ENCODE data around the gene ZNF839. TPM values are rescaled to one million over a fixed set of nuclear protein-coding genes. Genes with fewer than 3 reads are reported as not detected.
"Not testable (repeated sequence)": the region's sequence is repeated elsewhere in the genome, so short reads cannot be mapped to it uniquely, and the experiment has no call there.

The ZNF839 gene
- total RNA-seq, 1 experiment from 2014 or later = 23.0 TPM

- Mint-ChIP-seq H3K4me1 (ENCODE audit: insufficient read depth, unreplicated experiment) (peaks cover 7% of the 10 kb centered on the region), H3K36me3 (ENCODE audit: insufficient read depth, unreplicated experiment) (peaks cover 27% of the 10 kb centered on the region), H3K27me3 (ENCODE audit: insufficient read depth, unreplicated experiment) (no peaks in the 10 kb centered on the region), H3K9me3 (ENCODE audit: unreplicated experiment) (no peaks in the 10 kb centered on the region), H3K4me3 (ENCODE audit: unreplicated experiment) (no peak overlapping the region), H3K27ac (ENCODE audit: low read depth, unreplicated experiment) (no peak overlapping the region)
- CTCF ChIA-PET = interaction anchor here (0.6 to 1.4 kb wide), 7 partner anchors 11 to 359 kb away, joined by 3 to 5 read pairs (median 3); partner anchors contain the start of gene DYNC1H1
- intact Hi-C loops (cut with micrococcal nuclease) = no loop called here
- BruUV-seq (replicated peaks) = no TSS peak
- peak; percentile 91 for DNase-seq (ENCODE audit: unreplicated experiment)
- TF ChIP-seq CTCF (IDR thresholded peaks at IDR 0.05; ENCODE audit: unreplicated experiment) = peak; percentile 58
- POLR2A ChIA-PET = interaction anchor here (0.6 to 1.2 kb wide), 4 partner anchors 12 to 367 kb away, joined by 3 to 5 read pairs (median 4); partner anchors contain the start of gene MOK
Measured at GRCh38 chr14:102323102-102323501, 3.6 kb downstream of the ZNF839 start.

DNA sequence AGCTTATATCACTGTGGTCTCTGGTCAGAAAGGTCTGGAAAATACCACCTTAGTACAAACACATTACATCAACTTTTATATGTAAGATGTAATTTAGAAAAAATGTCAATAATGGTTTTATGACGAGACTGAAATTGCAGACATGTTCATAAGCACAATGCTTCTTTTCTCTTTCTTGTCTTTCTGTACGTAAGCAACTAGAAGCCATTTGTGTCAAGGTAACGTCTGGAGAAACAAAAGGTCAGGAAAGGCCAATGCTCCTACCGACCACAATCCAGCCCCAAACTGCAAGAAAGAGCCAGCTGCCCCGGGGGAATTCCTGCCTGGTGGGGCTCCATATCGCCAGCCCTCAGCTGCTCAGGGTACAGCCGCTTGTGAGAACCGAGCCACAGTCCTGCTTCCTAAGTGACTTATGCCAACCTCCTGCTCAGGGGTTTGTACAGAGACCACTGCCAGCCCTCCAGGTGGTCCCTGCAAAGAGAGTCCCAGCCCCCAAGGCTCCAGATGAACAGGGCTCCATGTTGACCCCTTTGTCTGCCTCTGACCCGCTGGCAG lies 6.3 kb downstream of the ZNF839 start:
- Mint-ChIP-seq H3K9me3 (ENCODE audit: unreplicated experiment) (no peaks in the 10 kb centered on the region), H3K27me3 (ENCODE audit: insufficient read depth, unreplicated experiment) (no peaks in the 10 kb centered on the region), H3K4me3 (ENCODE audit: unreplicated experiment) (no peak overlapping the region), H3K27ac (ENCODE audit: low read depth, unreplicated experiment) (no peak overlapping the region), H3K36me3 (ENCODE audit: insufficient read depth, unreplicated experiment) (peaks cover 34% of the 10 kb centered on the region), H3K4me1 (ENCODE audit: insufficient read depth, unreplicated experiment) (peaks cover 5% of the 10 kb centered on the region)
- DNase-seq (ENCODE audit: unreplicated experiment) = no peak
- TF ChIP-seq CTCF (IDR thresholded peaks at IDR 0.05; ENCODE audit: unreplicated experiment) = no peak
- CTCF ChIA-PET = interaction anchor here (1.3 to 1.9 kb wide), 3 partner anchors 8 to 12 kb away, joined by 3 to 8 read pairs (median 4); no protein-coding TSS in a partner anchor
- BruUV-seq (replicated peaks) = no TSS peak
- POLR2A ChIA-PET = no interaction called here
- intact Hi-C loops (cut with micrococcal nuclease) = no loop called here

- no peaks in the 10 kb centered on the region for H3K27me3 Mint-ChIP-seq (ENCODE audit: insufficient read depth, unreplicated experiment)
- DNase-seq (ENCODE audit: unreplicated experiment) = no peak
- H3K4me1 Mint-ChIP-seq (ENCODE audit: insufficient read depth, unreplicated experiment) = peaks cover 5% of the 10 kb centered on the region
- CTCF ChIA-PET = interaction anchor here (1.3 to 1.9 kb wide), 3 partner anchors 9 to 13 kb away, joined by 3 to 8 read pairs (median 4); no protein-coding TSS in a partner anchor
- no peaks in the 10 kb centered on the region for H3K9me3 Mint-ChIP-seq (ENCODE audit: unreplicated experiment)
- POLR2A ChIA-PET = interaction anchor here (0.7 kb wide), 1 partner anchor 143 kb away, joined by 4 read pairs; no protein-coding TSS in a partner anchor
- no peak overlapping the region for H3K4me3 Mint-ChIP-seq (ENCODE audit: unreplicated experiment)
- H3K27ac Mint-ChIP-seq (ENCODE audit: low read depth, unreplicated experiment) = no peak overlapping the region
- H3K36me3 Mint-ChIP-seq (ENCODE audit: insufficient read depth, unreplicated experiment) = peaks cover 36% of the 10 kb centered on the region
- no peak for TF ChIP-seq CTCF (IDR thresholded peaks at IDR 0.05; ENCODE audit: unreplicated experiment)
- BruUV-seq (replicated peaks) = no TSS peak
- intact Hi-C loops (cut with micrococcal nuclease) = no loop called here
Measured at GRCh38 chr14:102326583-102326982, 7.0 kb downstream of the ZNF839 start.

DNA sequence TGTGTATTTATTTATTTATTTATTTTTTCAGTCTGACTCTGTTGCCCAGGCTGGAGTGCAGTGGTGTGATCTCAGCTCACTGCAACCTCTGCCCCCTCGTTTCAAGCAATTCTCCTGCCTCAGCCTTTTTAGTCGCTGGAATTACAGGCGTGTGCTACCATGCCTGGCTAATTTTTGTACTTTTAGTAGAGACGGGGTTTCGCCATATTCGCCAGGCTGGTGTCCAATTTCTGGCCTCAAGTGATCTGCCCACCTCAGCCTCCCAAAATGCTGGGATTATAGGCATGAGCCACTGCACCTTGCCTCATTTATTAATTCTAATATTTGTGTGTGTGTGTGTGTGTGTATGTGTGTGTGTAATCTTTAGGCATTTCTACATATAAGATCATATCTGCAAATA lies 9.8 kb downstream of the ZNF839 start:
- H3K4me3 Mint-ChIP-seq (ENCODE audit: unreplicated experiment); CTCF ChIA-PET; DNase-seq (ENCODE audit: unreplicated experiment); intact Hi-C loops (cut with micrococcal nuclease); H3K4me1 Mint-ChIP-seq (ENCODE audit: insufficient read depth, unreplicated experiment); H3K9me3 Mint-ChIP-seq (ENCODE audit: unreplicated experiment); BruUV-seq (replicated peaks); H3K27ac Mint-ChIP-seq (ENCODE audit: low read depth, unreplicated experiment); H3K27me3 Mint-ChIP-seq (ENCODE audit: insufficient read depth, unreplicated experiment): not testable (repeated sequence)
- POLR2A ChIA-PET = interaction anchor here (1.8 kb wide), 1 partner anchor 10 kb away, joined by 4 read pairs; the partner anchor contains the start of gene ZNF839
- H3K36me3 Mint-ChIP-seq (ENCODE audit: insufficient read depth, unreplicated experiment) = peaks cover 28% of the 10 kb centered on the region

Measured in MCF 10A (cell line).